ENCODE data around the gene P3H1.
"Not testable (repeated sequence)": the region's sequence is repeated elsewhere in the genome, so short reads cannot be mapped to it uniquely, and the experiment has no call there.

The P3H1 gene

GRCh38 chr1:42742617-42743316 lies 24.1 kb downstream of the P3H1 start:
- DNase-seq = no peak

- no peak for DNase-seq
These were observed 24.7 kb downstream of the P3H1 start for GRCh38 chr1:42742141-42742540.

- DNase-seq = no peak
These were observed 25.1 kb downstream of the P3H1 start for GRCh38 chr1:42741706-42742105.

GRCh38 chr1:42740851-42741580 lies 25.8 kb downstream of the P3H1 start:
- DNase-seq = no peak

GRCh38 chr1:42739753-42740700 lies 26.8 kb downstream of the P3H1 start, which contains the start of gene CLDN19:
TSS of gene CLDN19 (minus strand) at chr1:42740236. CDS start at chr1:42740063, 173 bp downstream.
- DNase-seq = no peak

- DNase-seq = no peak
These were observed 28.1 kb downstream of the P3H1 start for GRCh38 chr1:42738678-42739226.

- DNase-seq = no peak
These were observed 28.7 kb downstream of the P3H1 start for GRCh38 chr1:42737986-42738677.

GRCh38 chr1:42737257-42737656 lies 29.6 kb downstream of the P3H1 start:
- DNase-seq = peak; percentile 53

GRCh38 chr1:42736571-42737200 lies 30.1 kb downstream of the P3H1 start:
- no peak for DNase-seq

- DNase-seq = peak; percentile 67
These were observed 30.7 kb downstream of the P3H1 start for GRCh38 chr1:42736152-42736551.

GRCh38 chr1:42735477-42736105 lies 31.2 kb downstream of the P3H1 start:
- DNase-seq = no peak

- DNase-seq = no peak
These were observed 31.8 kb downstream of the P3H1 start for GRCh38 chr1:42735056-42735455.

- no peak for DNase-seq
These were observed 32.4 kb downstream of the P3H1 start for GRCh38 chr1:42734201-42735035.

GRCh38 chr1:42733415-42734200 lies 33.2 kb downstream of the P3H1 start:
- DNase-seq = no peak

GRCh38 chr1:42732126-42732680 lies 34.6 kb downstream of the P3H1 start:
- no peak for DNase-seq

GRCh38 chr1:42731585-42731984 lies 35.2 kb downstream of the P3H1 start:
- no peak for DNase-seq

- DNase-seq = peak; percentile 43
These were observed 35.8 kb downstream of the P3H1 start for GRCh38 chr1:42730988-42731387.

GRCh38 chr1:42730002-42730401 lies 36.8 kb downstream of the P3H1 start:
- DNase-seq = no peak

- not testable (repeated sequence) for DNase-seq
These were observed 41.0 kb downstream of the P3H1 start for GRCh38 chr1:42725820-42726219.

Measured in hematopoietic multipotent progenitor cell treated with erythropoietin and hydrocortisone succinate and interleukin-3 and kit ligand, for 6 days (in vitro differentiated cells).